Activated CD4-positive, alpha-beta T cell treated with anti-CD3 and anti-CD28 coated beads for 36 hours (primary cell): ENCODE data around the gene ARHGAP32. TPM values are rescaled to one million over a fixed set of nuclear protein-coding genes. Genes with fewer than 3 reads are reported as not detected.
A peak's percentile ranks its signal among the peaks of the same experiment; 100 is the strongest.
"Not testable (repeated sequence)": the region's sequence is repeated elsewhere in the genome, so short reads cannot be mapped to it uniquely, and the experiment has no call there.

Experiments
- ATAC-seq: fragments of 200-7000 bp; cut with Tn5 transposase; one replicate; pipeline ENCODE4 v1.10.0; 2021; ENCODE audit warnings: mild to moderate bottlenecking, moderate library complexity
- CTCF ChIA-PET: fragments of 350-600 bp; sonication (Branson Sonifier 250); formaldehyde crosslinking; loops from one replicate; lab custom pipeline; 2021; ENCODE audit warnings: antibody characterized with exemption; lab: Charles Lee
- POLR2A ChIA-PET: fragments of 350-600 bp; sonication (Branson Sonifier 250); formaldehyde crosslinking; loops from one replicate; lab custom pipeline; 2021; ENCODE audit warnings: antibody characterized with exemption, inconsistent platforms; lab: Charles Lee
- DNase-seq: peaks from one replicate; pipeline ENCODE4 v3.0.0-alpha.2; 2020
- H3K27ac Mint-ChIP-seq: one replicate; pipeline ENCODE4 v1.8.0; 2021; ENCODE audit warnings: mixed read lengths
- H3K27me3 Mint-ChIP-seq: one replicate; pipeline ENCODE4 v1.8.0; 2021; ENCODE audit warnings: mixed read lengths
- H3K36me3 Mint-ChIP-seq: one replicate; pipeline ENCODE4 v1.8.0; 2021; ENCODE audit warnings: low read depth, mixed read lengths
- H3K4me1 Mint-ChIP-seq: one replicate; pipeline ENCODE4 v1.8.0; 2021; ENCODE audit warnings: mixed read lengths
- H3K4me3 Mint-ChIP-seq: one replicate; pipeline ENCODE4 v1.8.0; 2021; ENCODE audit warnings: mild to moderate bottlenecking, moderate library complexity, mixed read lengths
- H3K9me3 Mint-ChIP-seq: one replicate; pipeline ENCODE4 v1.8.0; 2021; ENCODE audit warnings: low read depth, mixed read lengths
- intact Hi-C, 2 experiments: fragments of 100-400 bp; cut with DNase I in 1 of 2; cut with micrococcal nuclease in 1 of 2; formaldehyde crosslinking; loops; one replicate each; pipeline versions ENCODE4 v1.14.2 to v1.15.1; 2022 to 2024; cut with DNase I, micrococcal nuclease
- total RNA-seq, 2 experiments: library from RNA; stranded (reverse); gene quantifications; one replicate each; pipeline ENCODE4 v1.2.3, GENCODE V29; 2021

ARHGAP32 gene
- total RNA-seq, 2 experiments from 2014 or later, result 8.1 to 8.9 TPM

GRCh38 chr11:129144256-129144655, 47.9 kb downstream of the ARHGAP32 start:
- H3K27ac Mint-ChIP-seq, result no peak overlapping the region
- peaks cover 2% of the 10 kb centered on the region for H3K4me1 Mint-ChIP-seq
- DNase-seq (no peak), ATAC-seq (no peak)
- no peak overlapping the region for H3K4me3 Mint-ChIP-seq
- peaks cover 2% of the 10 kb centered on the region for H3K9me3 Mint-ChIP-seq
- H3K36me3 Mint-ChIP-seq, result peaks cover 3% of the 10 kb centered on the region
- CTCF ChIA-PET, result no interaction called here
- POLR2A ChIA-PET, result no interaction called here
- H3K27me3 Mint-ChIP-seq, result no peaks in the 10 kb centered on the region
- intact Hi-C loops, result no loop called here

GRCh38 chr11:129143335-129143734, 48.8 kb downstream of the ARHGAP32 start:
- ATAC-seq (no peak), DNase-seq (no peak)
- Mint-ChIP-seq H3K27ac (no peak overlapping the region), H3K4me3 (no peak overlapping the region), H3K9me3 (peaks cover 2% of the 10 kb centered on the region), H3K36me3 (peaks cover 3% of the 10 kb centered on the region), H3K27me3 (no peaks in the 10 kb centered on the region), H3K4me1 (peaks cover 2% of the 10 kb centered on the region)
- ChIA-PET POLR2A (no interaction called here), CTCF (no interaction called here)
- intact Hi-C loops, result no loop called here

GRCh38 chr11:129141748-129142523, 50.2 kb downstream of the ARHGAP32 start:
- DNase-seq (no peak), ATAC-seq (no peak)
- Mint-ChIP-seq H3K4me1 (peaks cover 2% of the 10 kb centered on the region), H3K9me3 (peaks cover 2% of the 10 kb centered on the region), H3K27ac (no peak overlapping the region), H3K36me3 (no peaks in the 10 kb centered on the region), H3K4me3 (no peak overlapping the region), H3K27me3 (no peaks in the 10 kb centered on the region)
- ChIA-PET CTCF (no interaction called here), POLR2A (no interaction called here)
- intact Hi-C loops, result no loop called here

GRCh38 chr11:129131316-129131715, 60.8 kb downstream of the ARHGAP32 start:
- ChIA-PET CTCF (interaction anchor here (1.9 to 2.3 kb wide), 2 partner anchors 13 kb away, joined by 6 to 8 read pairs; no protein-coding TSS in a partner anchor), POLR2A (no interaction called here)
- Mint-ChIP-seq H3K4me1 (no peaks in the 10 kb centered on the region), H3K4me3 (no peak overlapping the region), H3K27me3 (no peaks in the 10 kb centered on the region), H3K9me3 (no peaks in the 10 kb centered on the region), H3K36me3 (peaks cover 3% of the 10 kb centered on the region), H3K27ac (no peak overlapping the region)
- DNase-seq (no peak), ATAC-seq (no peak)
- intact Hi-C loops, result no loop called here

- DNase-seq, result not testable (repeated sequence)
- CTCF ChIA-PET, result interaction anchor here (1.9 kb wide), 1 partner anchor 11 kb away, joined by 8 read pairs; no protein-coding TSS in a partner anchor
Measured at GRCh38 chr11:129128881-129129620, 63.1 kb downstream of the ARHGAP32 start.

GRCh38 chr11:129119036-129119435, 73.1 kb downstream of the ARHGAP32 start:
- Mint-ChIP-seq H3K27ac (no peak overlapping the region), H3K27me3 (no peaks in the 10 kb centered on the region), H3K9me3 (no peaks in the 10 kb centered on the region), H3K4me1 (peaks cover 11% of the 10 kb centered on the region), H3K4me3 (no peak overlapping the region), H3K36me3 (no peaks in the 10 kb centered on the region)
- ATAC-seq (no peak), DNase-seq (no peak)
- CTCF ChIA-PET, result interaction anchor here (0.8 to 2.6 kb wide), 12 partner anchors 13 to 257 kb away, joined by 3 to 50 read pairs (median 4); partner anchors contain the start of gene BARX2
- intact Hi-C loops, result loop anchor here in 1 of 2 experiments (5.0 kb wide), 1 partner anchor 578 kb away; no protein-coding TSS in a partner anchor
- POLR2A ChIA-PET, result no interaction called here

More at GRCh38 chr11:129128881-129129620, 63.1 kb downstream of the ARHGAP32 start:
- ATAC-seq, H3K27ac Mint-ChIP-seq, H3K27me3 Mint-ChIP-seq, H3K36me3 Mint-ChIP-seq, intact Hi-C loops, H3K9me3 Mint-ChIP-seq, H3K4me3 Mint-ChIP-seq, POLR2A ChIA-PET, H3K4me1 Mint-ChIP-seq: not testable (repeated sequence)

- no peak overlapping the region for H3K27ac Mint-ChIP-seq
- no peaks in the 10 kb centered on the region for H3K27me3 Mint-ChIP-seq
- intact Hi-C loops, result loop anchor here (1.0 to 5.0 kb wide), 8 partner anchors 129 to 634 kb away; no protein-coding TSS in a partner anchor
- no peaks in the 10 kb centered on the region for H3K9me3 Mint-ChIP-seq
- peak; percentile 62 for DNase-seq
- no peak for ATAC-seq
- H3K4me1 Mint-ChIP-seq, result peaks cover 11% of the 10 kb centered on the region
- POLR2A ChIA-PET, result interaction anchor here (0.7 kb wide), 1 partner anchor 1526 kb away, joined by 3 read pairs; no protein-coding TSS in a partner anchor
- CTCF ChIA-PET, result interaction anchor here (0.6 to 2.6 kb wide), 25 partner anchors 9 to 634 kb away, joined by 3 to 50 read pairs (median 3); partner anchors contain the start of gene BARX2
- H3K4me3 Mint-ChIP-seq, result no peak overlapping the region
- no peaks in the 10 kb centered on the region for H3K36me3 Mint-ChIP-seq
Measured at GRCh38 chr11:129117595-129118350, 74.4 kb downstream of the ARHGAP32 start.

GRCh38 chr11:129115652-129116586, 76.2 kb downstream of the ARHGAP32 start:
- H3K4me3 Mint-ChIP-seq, result no peak overlapping the region
- ChIA-PET POLR2A (no interaction called here), CTCF (interaction anchor here (1.5 kb wide), 1 partner anchor 216 kb away, joined by 5 read pairs; no protein-coding TSS in a partner anchor)
- no peak overlapping the region for H3K27ac Mint-ChIP-seq
- ATAC-seq (peak; percentile 93), DNase-seq (no peak)
- H3K4me1 Mint-ChIP-seq, result peaks cover 11% of the 10 kb centered on the region
- H3K27me3 Mint-ChIP-seq, result no peaks in the 10 kb centered on the region
- no peaks in the 10 kb centered on the region for H3K36me3 Mint-ChIP-seq
- intact Hi-C loops, result loop anchor here (2.0 to 5.0 kb wide), 4 partner anchors 131 to 581 kb away; no protein-coding TSS in a partner anchor
- H3K9me3 Mint-ChIP-seq, result no peaks in the 10 kb centered on the region

- intact Hi-C loops, result no loop called here
- DNase-seq (no peak), ATAC-seq (no peak)
- ChIA-PET CTCF (no interaction called here), POLR2A (no interaction called here)
- peaks cover 14% of the 10 kb centered on the region for H3K36me3 Mint-ChIP-seq
- H3K4me3 Mint-ChIP-seq, result no peak overlapping the region
- no peaks in the 10 kb centered on the region for H3K4me1 Mint-ChIP-seq
- no peak overlapping the region for H3K27ac Mint-ChIP-seq
- no peaks in the 10 kb centered on the region for H3K27me3 Mint-ChIP-seq
- H3K9me3 Mint-ChIP-seq, result peaks cover 20% of the 10 kb centered on the region
Measured at GRCh38 chr11:129109701-129110100, 82.4 kb downstream of the ARHGAP32 start.

- CTCF ChIA-PET, result interaction anchor here (1.2 to 1.8 kb wide), 2 partner anchors 12 to 14 kb away, joined by 4 to 5 read pairs; no protein-coding TSS in a partner anchor
- Mint-ChIP-seq H3K4me3 (no peak overlapping the region), H3K9me3 (peaks cover 25% of the 10 kb centered on the region), H3K27me3 (no peaks in the 10 kb centered on the region), H3K27ac (no peak overlapping the region), H3K36me3 (peaks cover 25% of the 10 kb centered on the region), H3K4me1 (no peaks in the 10 kb centered on the region)
- DNase-seq, result no peak
- POLR2A ChIA-PET, result no interaction called here
- intact Hi-C loops, result no loop called here
- ATAC-seq, result no peak
Measured at GRCh38 chr11:129106788-129107187, 85.3 kb downstream of the ARHGAP32 start.
